DMS53 treated with DMSO at 0.1 percent for 48 hours (cell line): ENCODE data around the gene ERP29.
A peak's percentile ranks its signal among the peaks of the same experiment; 100 is the strongest.
"Not testable (repeated sequence)": the region's sequence is repeated elsewhere in the genome, so short reads cannot be mapped to it uniquely, and the experiment has no call there.

ENCODE experiments used
- DNase-seq: peaks from one replicate; lab custom pipeline; 2025; ENCODE audit not compliant: unreplicated experiment; lab: John Stamatoyannopoulos, UW

Gene ERP29

GRCh38 chr12:112001576-112001975, 11.7 kb upstream of the ERP29 start:
- no peak for DNase-seq

GRCh38 chr12:112004041-112004440, 9.2 kb upstream of the ERP29 start:
- DNase-seq: no peak

DNA sequence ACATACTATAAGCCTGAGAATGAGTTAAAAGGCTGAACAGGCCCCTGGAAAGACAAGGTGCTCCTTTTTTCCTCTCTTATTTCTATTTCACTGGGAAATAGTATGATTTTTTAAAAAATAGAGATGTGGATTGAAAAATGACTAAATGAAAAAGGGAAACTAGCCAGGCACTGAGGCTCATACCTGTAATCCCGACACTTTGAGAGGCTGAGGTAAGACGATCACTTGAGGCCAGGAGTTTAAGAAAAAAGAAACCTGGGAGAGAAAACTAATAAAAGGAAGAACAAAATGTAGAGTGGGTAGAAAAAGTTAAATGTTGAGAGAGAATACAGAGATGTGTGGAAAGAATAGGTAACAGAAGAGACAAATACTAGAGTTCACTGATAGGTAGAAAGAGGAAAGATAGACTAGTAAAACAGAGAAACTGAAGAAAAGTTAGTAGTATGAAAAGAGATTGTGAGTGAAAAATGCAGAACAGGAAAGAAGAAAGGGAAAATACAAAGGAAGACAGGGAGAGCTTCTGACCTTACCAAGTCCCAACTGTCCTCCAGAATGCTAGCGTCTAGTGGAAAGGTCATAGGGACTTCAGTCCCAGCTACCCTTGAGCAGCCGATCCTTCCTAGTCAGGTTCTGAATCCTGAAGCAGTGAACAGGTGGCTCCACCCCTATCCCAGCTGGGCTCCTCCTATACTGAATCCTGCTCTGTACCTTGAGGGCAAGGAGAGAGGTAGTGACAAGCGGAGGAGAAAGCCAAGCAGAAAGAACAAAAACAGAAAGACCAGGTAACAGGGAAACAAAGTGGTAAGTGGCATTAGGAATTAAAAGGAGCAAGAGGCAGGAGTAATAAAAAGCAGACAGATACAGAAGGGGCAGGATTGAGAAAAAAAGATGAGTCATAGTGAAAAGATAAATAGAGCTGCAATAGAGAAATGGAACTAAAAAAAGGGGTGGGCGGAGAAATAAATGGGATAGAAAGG, 7.5 kb upstream of the ERP29 start:
- DNase-seq: peak; percentile 85

DNA sequence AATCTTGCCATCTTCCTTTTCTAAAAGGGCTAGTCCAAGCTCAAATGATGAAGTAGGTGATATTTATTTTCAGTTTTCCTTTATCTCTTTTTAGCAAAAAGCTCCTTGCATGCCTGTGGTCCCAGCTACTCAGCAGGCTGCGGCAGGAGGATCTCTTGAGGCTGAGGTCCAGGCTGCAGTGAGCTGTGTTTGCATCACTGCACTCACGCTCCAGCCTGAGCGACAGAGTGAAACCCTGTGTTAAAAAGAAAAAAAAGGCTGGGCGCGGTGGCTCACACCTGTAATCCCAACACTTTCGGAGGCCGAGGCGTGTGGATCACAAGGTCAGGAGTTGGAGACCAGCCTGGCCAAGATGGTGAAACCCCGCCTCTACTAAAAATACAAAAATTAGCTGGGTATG, 5.3 kb upstream of the ERP29 start:
- no peak for DNase-seq

DNA sequence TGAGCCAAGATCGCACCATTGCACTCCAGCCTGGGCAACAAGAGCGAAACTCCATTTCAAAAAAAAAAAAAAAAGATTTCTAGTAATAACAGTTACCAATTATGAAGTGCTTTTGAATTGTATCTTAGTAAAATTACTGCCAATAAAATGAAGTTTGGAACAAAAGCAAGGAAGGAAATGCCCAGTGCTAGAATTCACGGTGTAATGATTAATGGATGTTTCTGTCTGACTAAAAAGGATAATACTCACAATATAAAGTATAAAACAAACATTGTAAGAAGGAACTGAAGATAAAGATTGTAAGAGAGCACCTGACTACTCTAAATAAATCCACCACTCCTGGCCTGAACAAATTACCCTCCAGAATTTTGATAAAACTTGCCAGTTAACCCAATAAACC, 4.3 kb upstream of the ERP29 start:
- no peak for DNase-seq

DNA sequence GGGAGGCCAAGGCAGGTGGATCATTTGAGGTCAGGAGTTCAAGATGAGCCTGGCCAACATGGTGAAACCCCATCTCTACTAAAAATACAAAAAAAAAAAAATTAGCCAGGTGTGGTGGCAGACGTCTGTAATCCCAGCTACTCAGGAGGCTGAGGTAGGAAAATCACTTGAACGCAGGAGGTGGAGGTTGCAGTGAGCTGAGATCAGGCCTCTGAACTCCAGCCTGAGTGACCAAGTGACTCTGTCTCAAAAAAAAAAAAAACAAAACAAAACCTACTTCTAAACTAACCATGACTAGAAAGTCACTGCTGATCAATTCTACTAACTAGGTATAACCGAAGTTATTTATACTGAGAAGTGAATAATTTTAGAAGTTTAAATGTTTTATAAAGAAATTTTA, 3.6 kb upstream of the ERP29 start:
- not testable (repeated sequence) for DNase-seq

- DNase-seq: no peak
Observed at GRCh38 chr12:112010415-112011344, 2.5 kb upstream of the ERP29 start.

GRCh38 chr12:112011685-112012084, 1.5 kb upstream of the ERP29 start:
- no peak for DNase-seq

DNA sequence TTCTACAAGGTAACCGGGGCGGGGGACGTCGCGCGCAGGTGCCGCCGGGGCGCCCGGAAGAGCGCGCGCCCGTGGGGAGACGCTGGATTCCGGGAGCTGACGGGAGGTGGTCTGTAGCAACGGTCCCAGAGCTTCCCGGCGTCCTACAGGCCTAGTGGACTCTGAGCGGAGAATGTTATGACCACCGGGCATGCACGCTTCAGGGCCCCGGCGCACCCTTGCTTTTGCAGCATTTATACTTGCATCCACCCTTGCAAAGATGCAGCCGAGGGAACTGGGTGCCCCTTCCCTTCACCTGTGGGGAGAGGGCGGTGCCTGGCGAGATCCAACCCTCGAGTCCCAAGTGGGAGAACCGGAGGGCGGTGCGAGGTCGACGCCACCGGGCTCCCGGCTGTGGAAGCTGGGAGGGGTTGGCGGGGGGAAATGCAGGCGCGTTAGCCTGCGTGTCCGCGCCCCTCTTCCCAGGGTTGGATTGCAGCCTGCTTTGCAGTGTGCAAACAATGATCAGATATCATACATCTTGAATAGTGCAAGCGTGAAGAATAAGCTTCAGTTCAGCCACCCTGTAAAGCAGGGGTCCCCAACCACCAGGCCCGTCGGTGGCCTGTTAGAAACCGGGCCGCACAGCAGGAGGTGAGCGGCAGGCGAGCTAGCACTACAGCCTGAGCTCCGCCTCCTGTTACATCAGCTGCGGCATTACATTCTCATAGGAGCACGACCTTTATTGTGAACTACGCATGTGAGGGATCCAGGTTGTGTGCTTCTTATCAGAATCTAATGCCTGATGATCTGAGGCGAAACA, 576 bp downstream of the ERP29 start:
- DNase-seq: peak; percentile 86

- no peak for DNase-seq
Observed at GRCh38 chr12:112015938-112016337, 2.7 kb downstream of the ERP29 start.

GRCh38 chr12:112017041-112017440, 3.8 kb downstream of the ERP29 start:
- peak; percentile 71 for DNase-seq

DNA sequence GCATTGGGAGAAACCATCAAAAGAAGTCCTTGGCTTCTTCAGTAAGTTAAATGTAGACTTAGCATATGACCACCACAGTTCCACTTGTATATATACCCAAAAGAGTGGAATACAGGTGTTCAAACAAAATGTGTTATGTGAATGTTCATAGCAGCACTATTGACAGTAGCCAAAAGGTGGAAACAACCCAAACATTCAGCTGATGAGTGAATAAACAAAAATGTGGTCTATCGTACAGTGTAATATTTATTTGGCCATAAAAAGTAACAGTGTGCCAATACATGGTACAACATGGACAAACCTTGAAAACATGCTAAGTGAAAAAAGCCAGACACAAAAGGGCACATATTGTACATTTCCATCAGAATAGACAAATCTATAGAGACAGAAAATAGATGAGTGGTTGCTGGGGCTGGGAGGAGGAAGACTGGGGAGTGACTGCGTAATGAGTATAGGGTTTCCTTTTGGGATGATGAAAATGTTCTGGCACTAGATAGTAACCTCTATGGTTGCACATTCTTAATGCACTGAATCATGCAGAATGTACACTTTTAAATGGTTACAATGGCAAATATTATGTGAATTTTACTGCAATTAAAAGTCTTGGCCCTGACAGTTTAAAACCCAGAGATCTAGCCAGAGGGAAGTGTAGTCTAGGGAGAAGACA, 5.5 kb downstream of the ERP29 start:
- DNase-seq: peak; percentile 34

DNA sequence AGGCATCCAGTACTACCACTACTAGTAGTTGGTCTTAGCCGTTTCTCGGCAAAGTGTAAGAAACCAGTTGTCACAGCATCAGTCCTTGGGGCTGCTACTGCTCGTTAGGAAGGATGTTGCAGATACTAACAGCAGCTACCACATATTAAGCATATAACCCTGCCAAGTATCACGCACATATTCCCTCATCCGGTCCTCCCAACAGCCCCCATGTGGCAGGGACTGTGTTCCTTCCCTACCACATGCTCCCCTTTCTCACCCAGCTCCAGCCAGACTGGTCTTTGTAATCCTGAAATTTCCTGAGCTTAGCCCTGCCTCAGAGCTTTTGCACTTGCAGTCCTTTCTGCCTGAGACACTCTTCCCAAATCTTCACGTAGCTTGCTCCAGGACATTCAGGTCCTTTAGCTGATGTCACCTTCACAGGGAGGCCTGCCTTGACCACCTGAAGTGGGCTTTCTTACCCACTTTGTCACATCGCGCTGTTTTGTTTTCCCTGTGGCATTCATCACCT, 7.8 kb downstream of the ERP29 start:
- no peak for DNase-seq

GRCh38 chr12:112022241-112023016, 9.2 kb downstream of the ERP29 start:
- DNase-seq: no peak

- no peak for DNase-seq
Observed at GRCh38 chr12:112023759-112024396, 10.7 kb downstream of the ERP29 start.

DNA sequence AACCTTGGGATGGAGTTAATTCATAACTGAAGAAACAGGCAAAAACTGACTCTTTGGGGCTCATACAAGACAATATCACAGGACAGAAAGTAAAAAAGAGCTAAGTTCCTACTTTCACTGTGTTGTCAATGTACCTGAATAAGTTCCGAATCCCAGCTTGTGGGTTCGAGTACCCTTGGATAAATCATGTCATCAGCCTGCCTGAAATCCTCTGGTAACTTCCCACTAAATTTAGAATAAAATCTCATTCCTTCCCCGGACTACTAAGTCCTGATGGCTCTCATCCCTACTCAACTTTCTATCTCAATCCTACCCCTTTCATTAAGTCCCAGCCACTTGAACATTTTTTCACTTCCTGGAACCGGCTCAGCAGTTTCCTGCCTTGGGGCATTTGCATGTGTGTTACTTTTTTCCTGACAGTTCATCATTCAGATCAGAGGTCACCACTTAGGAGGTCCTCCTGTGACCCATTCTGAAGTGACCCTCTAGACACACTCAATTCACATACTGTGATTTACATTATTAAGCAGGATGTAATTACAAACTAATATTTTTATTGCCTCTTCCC, 12.7 kb downstream of the ERP29 start:
- no peak for DNase-seq

- DNase-seq: no peak
Observed at GRCh38 chr12:112029301-112029700, 16.1 kb downstream of the ERP29 start.

- DNase-seq: no peak
Observed at GRCh38 chr12:112031472-112031871, 18.2 kb downstream of the ERP29 start.

DNA sequence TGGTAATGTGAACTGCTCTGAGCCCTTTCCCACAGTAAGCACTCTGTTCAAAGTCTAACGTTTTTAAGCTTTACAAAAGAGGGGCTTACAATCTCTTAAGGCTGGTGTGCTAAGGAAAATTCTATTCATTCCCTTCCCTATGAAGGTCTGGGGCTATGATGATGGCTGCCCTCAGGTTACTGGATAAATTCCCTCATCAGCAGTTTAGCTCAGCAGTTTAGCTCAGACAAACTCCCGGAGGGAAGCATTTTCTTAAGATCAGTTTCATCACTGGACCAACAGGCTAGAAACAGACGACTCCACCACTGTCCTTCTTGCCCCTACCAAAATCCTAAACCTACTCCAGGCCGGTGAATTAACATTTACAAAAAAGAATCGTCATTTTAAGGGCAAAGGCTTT, 19.1 kb downstream of the ERP29 start:
- no peak for DNase-seq
